Activated CD4-positive, alpha-beta memory T cell treated with anti-CD3 and anti-CD28 coated beads for 36 hours (primary cell): Measurements from ENCODE around the gene TNNI3. TPM values are rescaled to one million over a fixed set of nuclear protein-coding genes. Genes with fewer than 3 reads are reported as not detected.
A peak's percentile ranks its signal among the peaks of the same experiment; 100 is the strongest.
"Not testable (repeated sequence)": the region's sequence is repeated elsewhere in the genome, so short reads cannot be mapped to it uniquely, and the experiment has no call there.

Source experiments
- CTCF ChIA-PET: fragments of 350-600 bp; sonication (Branson Sonifier 250); formaldehyde crosslinking; loops from one replicate; lab custom pipeline; 2021; ENCODE audit warnings: antibody characterized with exemption, inconsistent platforms; lab: Charles Lee
- POLR2A ChIA-PET: fragments of 350-600 bp; sonication (Branson Sonifier 250); formaldehyde crosslinking; loops from one replicate; lab custom pipeline; 2021; ENCODE audit warnings: antibody characterized with exemption; lab: Charles Lee
- DNase-seq: peaks from one replicate; pipeline ENCODE4 v3.0.0-alpha.2; 2020
- H3K27ac Mint-ChIP-seq: one replicate; pipeline ENCODE4 v1.8.0; 2021; ENCODE audit warnings: mixed read lengths
- H3K27me3 Mint-ChIP-seq: one replicate; pipeline ENCODE4 v1.8.0; 2021; ENCODE audit warnings: mixed read lengths
- H3K36me3 Mint-ChIP-seq: one replicate; pipeline ENCODE4 v1.8.0; 2021; ENCODE audit warnings: mixed read lengths
- H3K4me1 Mint-ChIP-seq: one replicate; pipeline ENCODE4 v1.8.0; 2021; ENCODE audit warnings: low read depth, mixed read lengths
- H3K4me3 Mint-ChIP-seq: one replicate; pipeline ENCODE4 v1.8.0; 2021; ENCODE audit warnings: mild to moderate bottlenecking, mixed read lengths
- H3K9me3 Mint-ChIP-seq: one replicate; pipeline ENCODE4 v1.8.0; 2021; ENCODE audit warnings: mixed read lengths
- intact Hi-C: fragments of 100-400 bp; cut with micrococcal nuclease; formaldehyde crosslinking; loops from one replicate; pipeline ENCODE4 v1.15.1; 2023
- total RNA-seq, 2 experiments: library from RNA; stranded (reverse); gene quantifications; one replicate each; pipeline ENCODE4 v1.2.3, GENCODE V29; 2021

TNNI3 gene
- total RNA-seq, 2 experiments from 2014 or later, result not detected

DNA sequence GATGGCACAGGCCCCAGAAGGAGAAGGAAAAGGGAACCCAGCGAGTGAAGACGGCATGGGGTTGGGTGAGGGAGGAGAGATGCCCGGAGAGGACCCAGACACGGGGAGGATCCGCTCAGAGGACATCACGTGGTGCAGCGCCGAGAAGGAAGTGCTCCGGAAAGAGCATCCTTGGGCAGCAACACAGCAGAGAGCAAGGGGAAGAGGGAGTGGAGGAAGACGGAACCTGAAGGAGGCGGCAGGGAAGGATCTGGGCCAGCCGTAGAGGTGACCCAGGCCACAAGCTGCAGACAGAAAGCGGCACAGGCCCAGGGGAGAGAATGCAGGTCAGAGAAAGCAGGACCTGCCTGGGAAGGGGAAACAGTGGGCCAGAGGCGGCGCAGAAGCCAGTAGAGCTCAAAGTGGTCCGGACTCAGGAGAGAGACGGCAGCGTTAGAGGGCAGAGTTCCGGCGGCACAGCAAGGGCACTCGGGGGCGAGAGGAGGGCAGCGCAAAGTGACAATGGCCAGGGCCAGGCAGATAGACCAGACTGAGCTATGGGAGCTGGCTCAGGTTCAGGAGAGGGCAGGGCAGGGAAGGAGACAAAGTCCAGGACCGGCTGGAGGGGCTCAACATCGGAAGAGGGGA, 41.2 kb downstream of the TNNI3 start:
- Mint-ChIP-seq H3K27me3 (no peaks in the 10 kb centered on the region), H3K36me3 (peaks cover 10% of the 10 kb centered on the region)
- POLR2A ChIA-PET, result interaction anchor here (0.5 to 1.1 kb wide), 2 partner anchors 12 to 27 kb away, joined by 3 read pairs; no protein-coding TSS in a partner anchor

DNA sequence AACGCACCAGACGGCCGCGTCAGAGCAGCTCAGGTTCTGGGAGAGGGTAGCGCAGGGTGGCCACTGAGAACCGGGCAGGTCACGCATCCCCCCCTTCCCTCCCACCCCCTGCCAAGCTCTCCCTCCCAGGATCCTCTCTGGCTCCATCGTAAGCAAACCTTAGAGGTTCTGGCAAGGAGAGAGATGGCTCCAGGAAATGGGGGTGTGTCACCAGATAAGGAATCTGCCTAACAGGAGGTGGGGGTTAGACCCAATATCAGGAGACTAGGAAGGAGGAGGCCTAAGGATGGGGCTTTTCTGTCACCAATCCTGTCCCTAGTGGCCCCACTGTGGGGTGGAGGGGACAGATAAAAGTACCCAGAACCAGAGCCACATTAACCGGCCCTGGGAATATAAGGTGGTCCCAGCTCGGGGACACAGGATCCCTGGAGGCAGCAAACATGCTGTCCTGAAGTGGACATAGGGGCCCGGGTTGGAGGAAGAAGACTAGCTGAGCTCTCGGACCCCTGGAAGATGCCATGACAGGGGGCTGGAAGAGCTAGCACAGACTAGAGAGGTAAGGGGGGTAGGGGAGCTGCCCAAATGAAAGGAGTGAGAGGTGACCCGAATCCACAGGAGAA, 42.0 kb downstream of the TNNI3 start:
- Mint-ChIP-seq H3K4me1 (peaks cover 30% of the 10 kb centered on the region), H3K27me3 (no peaks in the 10 kb centered on the region), H3K9me3 (no peaks in the 10 kb centered on the region), H3K4me3 (peak overlapping the region; percentile 92), H3K27ac (peak overlapping the region; percentile 86), H3K36me3 (peaks cover 12% of the 10 kb centered on the region)
- ChIA-PET POLR2A (no interaction called here), CTCF (interaction anchor here (0.8 to 0.9 kb wide), 2 partner anchors 26 to 27 kb away, joined by 3 to 4 read pairs; no protein-coding TSS in a partner anchor)
- no peak for DNase-seq
- intact Hi-C loops, result loop anchor here (2.0 kb wide), 2 partner anchors 35 to 143 kb away; partner anchors contain the start of gene PPP6R1

More for the DNA sequence above, 41.2 kb downstream of the TNNI3 start:
- peaks cover 30% of the 10 kb centered on the region for H3K4me1 Mint-ChIP-seq
- DNase-seq, result peak; percentile 72
- CTCF ChIA-PET, result interaction anchor here (1.1 to 2.0 kb wide), 4 partner anchors 24 to 516 kb away, joined by 3 to 5 read pairs (median 4); no protein-coding TSS in a partner anchor
- intact Hi-C loops, result loop anchor here (2.0 kb wide), 2 partner anchors 36 to 142 kb away; partner anchors contain the start of gene PPP6R1
- H3K4me3 Mint-ChIP-seq, result peak overlapping the region; percentile 92
- peak overlapping the region; percentile 86 for H3K27ac Mint-ChIP-seq
- H3K9me3 Mint-ChIP-seq, result no peaks in the 10 kb centered on the region

DNA sequence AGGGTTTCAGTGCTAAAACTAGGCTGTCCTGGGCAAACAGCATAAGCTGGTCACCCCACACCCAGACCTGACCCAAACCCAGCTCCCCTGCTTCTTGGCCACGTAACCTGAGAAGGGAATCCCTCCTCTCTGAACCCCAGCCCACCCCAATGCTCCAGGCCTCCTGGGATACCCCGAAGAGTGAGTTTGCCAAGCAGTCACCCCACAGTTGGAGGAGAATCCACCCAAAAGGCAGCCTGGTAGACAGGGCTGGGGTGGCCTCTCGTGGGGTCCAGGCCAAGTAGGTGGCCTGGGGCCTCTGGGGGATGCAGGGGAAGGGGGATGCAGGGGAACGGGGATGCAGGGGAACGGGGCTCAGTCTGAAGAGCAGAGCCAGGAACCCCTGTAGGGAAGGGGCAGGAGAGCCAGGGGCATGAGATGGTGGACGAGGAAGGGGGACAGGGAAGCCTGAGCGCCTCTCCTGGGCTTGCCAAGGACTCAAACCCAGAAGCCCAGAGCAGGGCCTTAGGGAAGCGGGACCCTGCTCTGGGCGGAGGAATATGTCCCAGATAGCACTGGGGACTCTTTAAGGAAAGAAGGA, 42.9 kb downstream of the TNNI3 start:
- Mint-ChIP-seq H3K27ac (no peak overlapping the region), H3K9me3 (no peaks in the 10 kb centered on the region), H3K27me3 (no peaks in the 10 kb centered on the region), H3K4me1 (peaks cover 30% of the 10 kb centered on the region), H3K4me3 (peak overlapping the region; percentile 92), H3K36me3 (peaks cover 12% of the 10 kb centered on the region)
- CTCF ChIA-PET, result interaction anchor here (0.8 kb wide), 1 partner anchor 27 kb away, joined by 4 read pairs; no protein-coding TSS in a partner anchor
- DNase-seq, result no peak
- intact Hi-C loops, result no loop called here
- POLR2A ChIA-PET, result no interaction called here

DNA sequence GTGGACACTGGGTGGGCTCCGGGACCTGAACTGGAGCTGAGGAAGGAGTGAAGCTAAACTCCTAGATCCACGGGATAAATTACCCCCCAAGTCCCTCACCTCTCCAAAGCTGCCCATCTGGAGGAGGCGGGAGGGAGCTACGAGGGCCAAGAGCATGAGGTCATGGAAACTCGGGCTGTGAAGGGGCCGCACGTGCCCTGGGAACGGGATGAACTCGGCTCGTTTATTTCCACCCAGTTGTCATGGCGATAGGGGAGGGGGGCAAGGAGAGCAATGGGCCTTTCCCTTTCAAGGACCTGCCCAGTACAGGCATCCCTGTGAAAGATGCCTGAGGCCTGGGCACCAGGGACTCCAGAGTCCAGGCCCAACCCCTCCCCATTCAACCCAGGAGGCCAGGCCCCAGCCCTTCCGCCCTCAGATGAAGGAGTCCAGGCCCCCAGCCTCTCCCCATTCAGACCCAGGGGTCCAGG, 43.9 kb downstream of the TNNI3 start:
- Mint-ChIP-seq H3K27me3 (no peaks in the 10 kb centered on the region), H3K4me3 (no peak overlapping the region), H3K36me3 (peaks cover 20% of the 10 kb centered on the region), H3K4me1 (peaks cover 23% of the 10 kb centered on the region), H3K27ac (no peak overlapping the region), H3K9me3 (no peaks in the 10 kb centered on the region)
- POLR2A ChIA-PET, result no interaction called here
- intact Hi-C loops, result no loop called here
- no peak for DNase-seq
- CTCF ChIA-PET, result interaction anchor here (0.6 to 1.4 kb wide), 2 partner anchors 26 to 188 kb away, joined by 3 read pairs; no protein-coding TSS in a partner anchor

DNA sequence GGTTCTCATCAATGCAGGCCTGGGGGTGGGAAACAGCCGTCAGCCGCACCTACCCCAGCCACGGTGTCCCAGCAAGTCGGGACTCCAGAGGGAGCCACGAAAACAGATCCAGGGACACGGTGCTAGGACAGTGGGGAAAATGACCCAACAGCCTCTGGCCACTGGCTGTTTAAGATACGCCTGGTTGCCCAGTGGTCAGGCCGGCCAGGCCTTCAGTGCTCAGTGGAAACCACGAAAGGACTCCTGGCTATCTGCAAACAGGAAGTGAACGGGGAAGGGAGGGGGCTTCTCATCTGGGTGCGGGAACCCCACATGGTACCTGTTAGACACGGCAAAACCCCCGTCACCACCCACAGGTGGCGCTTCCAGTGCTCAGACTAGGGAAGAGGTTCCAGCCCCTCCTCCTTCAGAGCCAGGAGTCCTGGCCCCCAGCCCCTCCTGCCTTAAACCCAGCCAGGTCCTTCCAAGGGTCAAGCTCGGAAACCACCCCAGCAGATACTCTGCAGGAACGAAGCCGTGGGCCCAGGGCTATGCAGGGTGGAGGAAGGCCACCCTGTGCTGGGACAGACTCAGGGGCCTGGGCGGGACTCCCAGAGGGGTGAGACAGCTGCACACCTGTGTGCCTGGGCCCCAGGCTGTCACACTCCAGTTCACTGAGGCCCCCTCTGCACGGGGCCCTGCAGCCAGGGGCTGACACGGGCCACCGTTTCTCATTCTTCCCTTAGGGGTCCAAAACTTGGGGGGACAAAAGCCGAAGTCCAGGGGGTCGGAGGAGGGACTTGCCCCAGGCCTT, 44.6 kb downstream of the TNNI3 start:
- Mint-ChIP-seq H3K36me3 (peaks cover 23% of the 10 kb centered on the region), H3K4me1 (peaks cover 21% of the 10 kb centered on the region), H3K27ac (no peak overlapping the region), H3K4me3 (no peak overlapping the region), H3K27me3 (no peaks in the 10 kb centered on the region), H3K9me3 (no peaks in the 10 kb centered on the region)
- intact Hi-C loops, result no loop called here
- DNase-seq, result no peak
- CTCF ChIA-PET, result interaction anchor here (0.6 to 1.4 kb wide), 2 partner anchors 25 to 189 kb away, joined by 3 read pairs; no protein-coding TSS in a partner anchor
- POLR2A ChIA-PET, result no interaction called here

DNA sequence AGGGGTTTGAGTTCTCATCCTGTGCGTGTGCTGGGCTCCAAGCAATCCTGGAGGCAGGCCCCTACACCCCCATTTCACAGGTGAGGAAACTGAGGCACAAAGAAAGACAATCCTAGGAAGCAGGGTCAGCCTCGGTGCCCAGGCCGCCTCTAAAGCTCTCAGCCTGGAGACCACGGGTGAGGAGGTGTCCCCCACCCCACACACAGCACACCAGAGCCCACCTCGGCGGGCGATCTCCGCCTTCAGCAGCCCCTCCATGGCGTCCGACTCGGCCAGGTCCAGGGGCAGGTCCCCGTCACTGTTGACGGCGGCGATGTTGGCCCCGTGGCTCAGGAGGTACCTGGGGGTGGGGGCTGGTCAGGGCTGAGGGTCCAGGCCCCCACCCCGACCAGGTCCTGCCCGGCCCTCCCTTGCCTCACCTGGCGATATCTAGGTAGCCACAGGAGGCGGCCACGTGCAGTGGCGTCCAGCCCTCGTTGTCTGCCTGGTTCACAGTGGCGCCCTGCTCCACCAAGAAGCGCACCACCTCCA, 45.2 kb downstream of the TNNI3 start:
- intact Hi-C loops, result no loop called here
- DNase-seq, result no peak
- peaks cover 19% of the 10 kb centered on the region for H3K4me1 Mint-ChIP-seq
- ChIA-PET POLR2A (no interaction called here), CTCF (interaction anchor here (1.4 kb wide), 1 partner anchor 24 kb away, joined by 3 read pairs; no protein-coding TSS in a partner anchor)
- H3K36me3 Mint-ChIP-seq, result peaks cover 24% of the 10 kb centered on the region
- H3K27ac Mint-ChIP-seq, result no peak overlapping the region
- H3K9me3 Mint-ChIP-seq, result no peaks in the 10 kb centered on the region
- H3K27me3 Mint-ChIP-seq, result no peaks in the 10 kb centered on the region
- no peak overlapping the region for H3K4me3 Mint-ChIP-seq

DNA sequence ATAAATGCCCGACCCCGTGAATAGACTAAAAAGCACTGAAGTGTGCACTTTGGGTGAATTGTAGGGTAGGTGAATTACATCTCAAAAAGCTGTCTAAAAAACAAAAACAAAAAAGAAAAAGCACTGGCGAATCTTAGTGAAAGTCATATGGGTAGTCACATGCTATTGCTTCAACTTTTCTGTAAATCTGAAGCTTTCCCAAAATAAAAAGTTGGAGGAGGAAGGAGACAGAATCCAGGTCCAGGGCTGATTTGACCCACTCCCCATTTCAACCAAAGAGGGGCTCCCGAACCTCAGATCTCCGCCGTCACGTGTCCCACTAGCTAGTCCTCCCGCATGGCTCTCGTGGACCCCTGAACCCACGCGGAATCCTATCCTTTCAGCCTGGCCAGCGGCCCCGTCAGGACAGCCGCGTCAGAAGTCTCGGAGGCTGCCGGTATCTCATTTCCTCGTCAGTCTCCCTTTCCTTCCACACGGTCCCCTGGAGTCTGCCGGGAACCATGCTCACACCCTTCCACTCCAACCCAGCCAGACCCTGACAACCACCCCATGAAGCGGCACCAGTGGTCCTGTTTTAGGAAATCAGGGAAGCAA, 46.2 kb downstream of the TNNI3 start:
- Mint-ChIP-seq H3K27ac (no peak overlapping the region), H3K27me3 (no peaks in the 10 kb centered on the region), H3K4me3 (no peak overlapping the region), H3K36me3 (peaks cover 22% of the 10 kb centered on the region), H3K4me1 (peaks cover 23% of the 10 kb centered on the region), H3K9me3 (no peaks in the 10 kb centered on the region)
- ChIA-PET CTCF (no interaction called here), POLR2A (no interaction called here)
- intact Hi-C loops, result no loop called here
- DNase-seq, result no peak

DNA sequence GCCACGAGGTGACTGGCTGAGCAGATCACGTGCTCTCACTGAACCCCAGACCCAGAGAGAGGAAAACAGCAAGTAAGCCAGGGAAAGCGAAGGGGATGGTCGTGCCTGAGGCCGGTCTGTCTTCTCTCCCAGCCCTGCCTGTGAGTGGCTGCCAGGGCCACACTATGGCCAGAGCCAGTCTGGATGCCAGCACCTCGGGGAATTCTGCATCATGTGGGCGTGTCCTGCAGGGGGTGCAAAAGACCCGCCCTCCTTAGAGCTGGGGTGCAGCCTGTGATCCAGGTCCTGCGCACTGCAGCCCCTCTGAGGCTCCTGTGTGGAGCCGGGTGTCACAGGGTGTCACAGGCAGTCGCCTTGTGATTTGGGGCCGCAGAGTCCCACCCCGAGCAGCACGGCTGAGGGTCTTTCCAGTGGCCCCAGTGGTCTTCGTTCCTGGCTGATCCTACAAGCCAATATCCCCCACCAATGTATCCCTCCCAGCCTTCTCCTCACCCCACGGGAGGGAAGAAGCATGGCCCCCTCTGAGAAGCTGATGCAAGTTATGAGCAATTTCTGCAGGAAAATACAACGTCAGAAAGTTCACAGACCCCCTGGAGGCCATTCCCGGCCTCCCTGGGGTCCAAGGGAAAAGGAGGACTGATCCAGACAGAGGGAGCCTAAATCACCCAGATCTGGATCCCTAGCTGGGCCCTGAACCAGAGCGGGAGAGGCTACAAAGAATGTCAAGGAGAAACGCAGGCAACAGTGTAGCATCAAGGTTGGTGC, 47.8 kb downstream of the TNNI3 start:
- ChIA-PET CTCF (no interaction called here), POLR2A (no interaction called here)
- Mint-ChIP-seq H3K27me3 (no peaks in the 10 kb centered on the region), H3K27ac (no peak overlapping the region), H3K9me3 (no peaks in the 10 kb centered on the region), H3K4me1 (peaks cover 9% of the 10 kb centered on the region), H3K36me3 (peaks cover 23% of the 10 kb centered on the region), H3K4me3 (no peak overlapping the region)
- intact Hi-C loops, result no loop called here
- no peak for DNase-seq

DNA sequence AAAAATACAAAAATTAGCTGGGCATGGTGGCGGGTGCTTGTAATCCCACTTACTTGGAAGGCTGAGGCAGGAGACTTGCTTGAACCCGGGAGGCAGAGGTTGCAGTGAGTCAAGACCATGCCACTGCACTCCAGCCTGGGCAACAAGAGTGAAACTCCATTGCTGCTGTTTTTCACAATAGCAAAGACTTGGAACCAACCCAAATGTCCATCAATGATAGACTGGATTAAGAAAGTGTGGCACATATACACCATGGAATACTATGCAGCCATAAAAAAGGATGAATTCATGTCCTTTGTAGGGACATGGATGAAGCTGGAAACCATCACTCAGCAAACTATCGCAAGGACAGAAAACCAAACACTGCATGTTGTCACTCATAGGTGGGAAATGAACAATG, 50.3 kb downstream of the TNNI3 start:
- H3K4me3 Mint-ChIP-seq, intact Hi-C loops, DNase-seq, POLR2A ChIA-PET, H3K9me3 Mint-ChIP-seq, H3K27me3 Mint-ChIP-seq, H3K4me1 Mint-ChIP-seq, H3K27ac Mint-ChIP-seq: not testable (repeated sequence)
- CTCF ChIA-PET, result interaction anchor here (1.6 kb wide), 1 partner anchor 20 kb away, joined by 8 read pairs; no protein-coding TSS in a partner anchor
- peaks cover 35% of the 10 kb centered on the region for H3K36me3 Mint-ChIP-seq

DNA sequence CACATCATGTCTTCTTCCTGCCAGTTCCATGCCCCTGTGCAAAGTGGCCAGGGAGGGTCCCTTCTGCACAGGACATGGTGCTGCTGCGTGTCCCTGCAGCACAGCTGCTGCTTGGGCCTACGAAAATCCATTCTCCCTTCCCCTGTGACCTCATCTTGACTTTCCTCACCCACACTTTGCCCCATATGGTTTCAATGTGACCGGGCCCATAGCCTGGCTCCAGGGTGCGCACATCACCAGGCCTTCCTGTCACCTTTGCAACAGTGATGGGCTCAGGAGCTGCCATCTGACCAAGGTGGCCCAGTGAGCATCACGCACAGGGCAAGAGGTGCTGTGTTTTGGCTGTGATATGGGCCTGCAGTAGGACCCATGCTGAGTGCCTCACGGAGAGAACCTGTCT, 50.9 kb downstream of the TNNI3 start:
- Mint-ChIP-seq H3K4me1 (peaks cover 3% of the 10 kb centered on the region), H3K9me3 (peaks cover 2% of the 10 kb centered on the region), H3K27me3 (no peaks in the 10 kb centered on the region), H3K4me3 (no peak overlapping the region), H3K27ac (no peak overlapping the region), H3K36me3 (peaks cover 37% of the 10 kb centered on the region)
- DNase-seq, result no peak
- ChIA-PET POLR2A (no interaction called here), CTCF (interaction anchor here (1.1 to 1.6 kb wide), 2 partner anchors 19 to 34 kb away, joined by 5 to 8 read pairs; no protein-coding TSS in a partner anchor)
- intact Hi-C loops, result no loop called here
